PC-3 (cell line): Measurements from ENCODE around the gene CFAP46. TPM values are rescaled to one million over a fixed set of nuclear protein-coding genes. Genes with fewer than 3 reads are reported as not detected.

Experiments used
- ATAC-seq: fragments of 200-7000 bp; cut with Tn5 transposase; 2 replicates; pipeline ENCODE4 v1.9.1; 2020; ENCODE audit warnings: mild to moderate bottlenecking, moderate library complexity
- BruUV-seq: library from RNA; stranded (reverse); fragments of 400-500 nt; replicated peaks from 2 replicates; lab custom pipeline; 2021; lab: Mats Ljungman, UMichigan
- CTCF ChIA-PET: fragments of 300-600 bp; sonication (Branson Sonifier 250); formaldehyde crosslinking; loops from one replicate; lab custom pipeline; 2022; ENCODE audit warnings: antibody characterized with exemption; lab: Charles Lee
- POLR2A ChIA-PET: fragments of 300-600 bp; sonication (Branson Sonifier 250); formaldehyde crosslinking; loops from one replicate; lab custom pipeline; 2022; ENCODE audit warnings: antibody characterized with exemption; ENCODE audit not compliant: unreplicated experiment; lab: Charles Lee
- DNase-seq: peaks from one replicate; pipeline ENCODE4 v3.0.0-alpha.2; 2015
- H2AFZ ChIP-seq: fragments of 300-600 bp; sonication (generic); 2 replicates; pipeline ENCODE4 v1.6.0; 2016; ENCODE audit warnings: antibody characterized with exemption, low read length
- H3F3A ChIP-seq: fragments of 300-600 bp; sonication (generic); one replicate; pipeline ENCODE4 v1.6.0; 2017; ENCODE audit warnings: antibody characterized with exemption, low read length, control low read depth, mild to moderate bottlenecking; ENCODE audit not compliant: unreplicated experiment
- H3K27ac ChIP-seq: fragments of 300-600 bp; sonication (generic); 2 replicates; pipeline ENCODE4 v1.5.1; 2016; ENCODE audit warnings: mild to moderate bottlenecking, low read length
- H3K27me3 ChIP-seq: fragments of 300-600 bp; sonication (generic); 2 replicates; pipeline ENCODE4 v1.6.1; 2016; ENCODE audit warnings: low read length, mixed read lengths
- H3K36me3 ChIP-seq: fragments of 300-600 bp; sonication (generic); 2 replicates; pipeline ENCODE4 v1.6.1; 2016; ENCODE audit warnings: low read depth, mixed run types, low read length, mixed read lengths
- H3K4me1 ChIP-seq: fragments of 300-600 bp; sonication (generic); 2 replicates; pipeline ENCODE4 v1.5.1; 2016; ENCODE audit warnings: low read length; ENCODE audit not compliant: insufficient read depth
- H3K4me2 ChIP-seq: fragments of 300-600 bp; sonication (generic); 2 replicates; pipeline ENCODE4 v1.6.0; 2016; ENCODE audit warnings: low read length
- H3K4me3 ChIP-seq: fragments of 300-600 bp; sonication (generic); 2 replicates; pipeline ENCODE4 v1.5.1; 2016; ENCODE audit warnings: mild to moderate bottlenecking, low read length, mixed read lengths
- H3K79me2 ChIP-seq: fragments of 300-600 bp; sonication (generic); 2 replicates; pipeline ENCODE4 v1.6.1; 2017; ENCODE audit warnings: low read length, mixed read lengths
- H3K9ac ChIP-seq: fragments of 300-600 bp; sonication (generic); 2 replicates; pipeline ENCODE4 v1.6.0; 2016; ENCODE audit warnings: mild to moderate bottlenecking, low read length
- H3K9me2 ChIP-seq: fragments of 300-600 bp; sonication (generic); replicated peaks from 2 replicates; pipeline ENCODE4 v1.6.1; 2016; ENCODE audit warnings: mixed run types, low read length, mixed read lengths
- H3K9me3 ChIP-seq: fragments of 300-600 bp; sonication (generic); 2 replicates; pipeline ENCODE4 v1.6.1; 2016; ENCODE audit warnings: low read length, mixed read lengths
- H4K20me1 ChIP-seq: fragments of 300-600 bp; sonication (generic); 2 replicates; pipeline ENCODE4 v1.6.1; 2016; ENCODE audit warnings: low read length, mixed read lengths
- EZH2 ChIP-seq: fragments of 300-600 bp; sonication (generic); IDR thresholded peaks from one replicate; pipeline ENCODE4 v1.6.1; 2017; ENCODE audit warnings: antibody characterized with exemption, mild to moderate bottlenecking, low read length; ENCODE audit not compliant: unreplicated experiment
- EZH2phosphoT487 ChIP-seq: fragments of 300-600 bp; sonication (generic); IDR thresholded peaks from 2 replicates; pipeline ENCODE4 v1.6.1; 2018; ENCODE audit warnings: mild to moderate bottlenecking, antibody characterized with exemption, low read length, borderline replicate concordance
- intact Hi-C: fragments of 100-400 bp; cut with micrococcal nuclease; formaldehyde crosslinking; loops from 2 replicates; pipeline ENCODE4 v1.9.0; 2023
- total RNA-seq: library from RNA; depleted of rRNA; stranded (reverse); fragments of >200 nt; gene quantifications from 2 replicates; pipeline ENCODE4 v1.2.3, GENCODE V29; 2014
- TF ChIP-seq, protein P1 (sequence below): fragments of 300-600 bp; sonication (generic); conservative IDR thresholded peaks from 2 replicates; pipeline ENCODE4 v1.5.1; 2017; ENCODE audit warnings: antibody characterized with exemption, low read depth, mild to moderate bottlenecking, low read length

The CFAP46 gene
- total RNA-seq, 1 experiment from 2014 or later = 0.04 TPM

DNA sequence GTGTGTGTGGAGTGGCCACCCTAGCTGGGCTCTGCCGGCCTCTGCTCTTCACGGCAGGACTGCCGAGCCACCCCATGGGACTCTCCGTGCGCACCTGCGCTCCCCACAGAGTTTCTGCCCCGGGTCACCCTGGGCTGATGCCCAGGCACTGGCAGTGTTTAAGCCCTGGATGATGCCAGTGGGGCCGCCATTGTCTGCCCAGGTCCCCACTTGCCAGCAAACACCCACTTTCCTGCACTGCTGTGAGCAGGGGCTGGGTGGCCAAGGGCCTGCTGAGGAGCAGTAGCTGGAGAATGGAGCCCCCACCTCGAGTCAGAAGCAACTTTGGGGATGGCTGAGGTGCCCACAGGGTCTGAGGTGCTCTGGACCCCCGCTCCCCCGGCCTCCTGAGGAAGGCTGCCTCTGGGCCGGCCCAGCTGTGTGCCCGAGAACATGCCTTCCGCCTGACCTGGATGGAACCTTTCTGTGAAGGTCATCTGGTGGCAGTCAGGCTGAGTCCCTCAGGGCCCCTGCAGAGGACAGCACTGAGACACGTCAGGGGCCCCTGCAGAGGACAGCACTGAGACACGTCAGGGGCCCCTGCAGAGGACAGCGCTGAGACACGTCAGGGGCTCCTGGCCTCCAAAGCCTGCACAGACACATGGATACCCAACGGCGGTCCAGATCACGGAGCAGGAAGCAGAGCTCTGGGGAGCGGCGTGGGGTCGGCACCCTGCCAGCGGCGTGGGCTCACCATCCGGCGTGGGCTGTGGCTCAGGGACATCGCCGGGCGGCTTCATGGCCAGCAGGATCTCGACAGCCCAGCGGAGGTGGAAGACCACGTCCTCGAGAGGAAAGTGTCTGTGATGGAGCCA is 62.0 kb downstream of the CFAP46 start:
- H3K27me3 ChIP-seq = peaks cover 51% of the 10 kb centered on the region
- H2AFZ ChIP-seq = no peak overlapping the region
- intact Hi-C loops = no loop called here
- no peak for DNase-seq
- no peaks in the 10 kb centered on the region for H3K9me3 ChIP-seq
- no peak overlapping the region for H3K4me3 ChIP-seq
- H3K9ac ChIP-seq = no peak overlapping the region
- H3K9me2 ChIP-seq = no peaks in the 10 kb centered on the region
- no peaks in the 10 kb centered on the region for H3K79me2 ChIP-seq
- H3F3A ChIP-seq = no peaks in the 10 kb centered on the region
- no peaks in the 10 kb centered on the region for H3K36me3 ChIP-seq
- no TSS peak for BruUV-seq
- ATAC-seq = no peak
- TF ChIP-seq EZH2phosphoT487 = no peak
- TF ChIP-seq EZH2 = no peak
- no peak overlapping the region for H3K4me2 ChIP-seq
- no peak overlapping the region for H3K27ac ChIP-seq
- no peaks in the 10 kb centered on the region for H4K20me1 ChIP-seq
- no peaks in the 10 kb centered on the region for H3K4me1 ChIP-seq
- POLR2A ChIA-PET = no interaction called here
- CTCF ChIA-PET = no interaction called here

DNA sequence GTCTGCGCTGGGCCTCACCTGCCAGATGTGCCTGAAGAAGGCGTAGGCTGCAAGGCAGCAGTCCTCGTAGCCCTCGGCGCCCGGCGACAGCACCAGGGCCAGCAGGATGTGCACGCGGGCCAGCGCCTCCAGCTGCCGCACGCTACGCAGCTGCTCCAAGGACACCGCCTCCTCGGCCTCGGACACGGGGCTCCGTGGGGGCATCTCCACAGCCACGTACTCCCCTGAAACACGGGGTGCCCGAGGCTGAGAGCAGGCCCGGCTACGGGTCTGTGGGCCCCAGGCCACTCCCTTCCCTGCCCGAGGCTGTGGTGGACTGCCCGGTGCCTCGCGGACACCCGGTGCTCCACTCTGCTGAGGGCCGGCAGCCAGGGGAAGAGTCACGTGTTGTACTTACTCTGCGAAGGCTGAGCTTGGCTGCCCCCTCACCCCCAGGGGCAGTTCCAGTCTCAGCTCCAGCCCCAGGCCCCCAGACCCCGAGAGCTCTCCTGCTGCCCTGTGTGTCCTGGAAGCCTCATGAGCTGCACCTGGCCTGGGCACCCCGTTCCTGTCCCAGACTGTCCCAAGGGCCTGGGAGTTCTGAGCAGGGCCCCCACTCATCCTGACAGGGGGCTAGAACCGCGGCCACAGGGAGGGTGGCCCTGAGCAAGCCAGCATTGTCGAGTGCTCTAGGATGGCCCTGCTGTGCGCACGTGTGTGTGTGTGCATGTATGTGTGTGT is 62.8 kb downstream of the CFAP46 start:
- intact Hi-C loops = no loop called here
- BruUV-seq = no TSS peak
- H3K27ac ChIP-seq = no peak overlapping the region
- H4K20me1 ChIP-seq = no peaks in the 10 kb centered on the region
- POLR2A ChIA-PET = no interaction called here
- H3K9ac ChIP-seq = no peak overlapping the region
- no peak overlapping the region for H2AFZ ChIP-seq
- no peaks in the 10 kb centered on the region for H3K36me3 ChIP-seq
- CTCF ChIA-PET = no interaction called here
- no peak overlapping the region for H3K4me3 ChIP-seq
- H3K4me2 ChIP-seq = no peak overlapping the region
- no peaks in the 10 kb centered on the region for H3K4me1 ChIP-seq
- ATAC-seq (no peak), DNase-seq (no peak)
- no peaks in the 10 kb centered on the region for H3F3A ChIP-seq
- TF ChIP-seq EZH2phosphoT487 = no peak
- no peak for TF ChIP-seq EZH2
- TF ChIP-seq, protein P1, sequence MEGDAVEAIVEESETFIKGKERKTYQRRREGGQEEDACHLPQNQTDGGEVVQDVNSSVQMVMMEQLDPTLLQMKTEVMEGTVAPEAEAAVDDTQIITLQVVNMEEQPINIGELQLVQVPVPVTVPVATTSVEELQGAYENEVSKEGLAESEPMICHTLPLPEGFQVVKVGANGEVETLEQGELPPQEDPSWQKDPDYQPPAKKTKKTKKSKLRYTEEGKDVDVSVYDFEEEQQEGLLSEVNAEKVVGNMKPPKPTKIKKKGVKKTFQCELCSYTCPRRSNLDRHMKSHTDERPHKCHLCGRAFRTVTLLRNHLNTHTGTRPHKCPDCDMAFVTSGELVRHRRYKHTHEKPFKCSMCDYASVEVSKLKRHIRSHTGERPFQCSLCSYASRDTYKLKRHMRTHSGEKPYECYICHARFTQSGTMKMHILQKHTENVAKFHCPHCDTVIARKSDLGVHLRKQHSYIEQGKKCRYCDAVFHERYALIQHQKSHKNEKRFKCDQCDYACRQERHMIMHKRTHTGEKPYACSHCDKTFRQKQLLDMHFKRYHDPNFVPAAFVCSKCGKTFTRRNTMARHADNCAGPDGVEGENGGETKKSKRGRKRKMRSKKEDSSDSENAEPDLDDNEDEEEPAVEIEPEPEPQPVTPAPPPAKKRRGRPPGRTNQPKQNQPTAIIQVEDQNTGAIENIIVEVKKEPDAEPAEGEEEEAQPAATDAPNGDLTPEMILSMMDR = no peak
- H3K79me2 ChIP-seq = no peaks in the 10 kb centered on the region
- H3K9me3 ChIP-seq = no peaks in the 10 kb centered on the region
- H3K9me2 ChIP-seq = no peaks in the 10 kb centered on the region
- H3K27me3 ChIP-seq = peaks cover 59% of the 10 kb centered on the region

DNA sequence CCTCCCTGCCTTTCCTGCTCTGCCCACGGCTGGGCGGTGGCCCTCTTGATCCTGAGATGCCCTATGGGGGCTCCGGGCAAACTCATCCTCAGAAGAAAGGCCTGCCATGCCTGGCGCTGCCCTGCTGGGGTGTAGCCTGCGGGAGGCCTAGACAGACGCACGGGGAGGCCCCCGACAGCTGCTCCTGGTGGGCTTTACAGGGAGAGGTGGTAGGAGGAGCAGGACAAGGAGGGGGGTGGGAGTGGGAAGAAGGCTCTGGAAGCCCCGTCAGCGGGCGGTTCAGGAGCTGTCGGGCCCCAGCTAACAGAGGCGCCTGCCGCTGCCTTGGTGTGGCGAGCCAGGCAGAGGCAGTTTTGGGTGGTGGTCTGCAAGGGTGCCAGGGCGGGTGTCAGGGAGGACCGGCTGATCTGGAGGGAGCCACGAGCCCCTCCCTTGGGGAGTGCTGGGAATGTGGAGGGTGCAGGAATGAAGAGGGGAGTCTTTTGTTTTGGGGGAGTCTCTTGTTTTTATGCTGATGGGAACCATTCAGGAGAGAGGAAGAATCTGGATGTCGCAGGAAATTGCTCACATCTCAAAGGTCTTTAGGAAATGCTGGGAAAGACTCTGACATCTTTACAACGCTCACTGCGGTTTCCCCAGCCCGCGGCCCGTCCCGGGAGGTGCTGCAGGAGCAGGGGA is 63.5 kb downstream of the CFAP46 start:
- Histone ChIP-seq H3K79me2 (no peaks in the 10 kb centered on the region), H2AFZ (no peak overlapping the region), H3K9ac (no peak overlapping the region), H3K36me3 (no peaks in the 10 kb centered on the region), H3F3A (no peaks in the 10 kb centered on the region), H3K27ac (no peak overlapping the region), H3K9me3 (no peaks in the 10 kb centered on the region), H3K4me3 (no peak overlapping the region), H3K4me1 (no peaks in the 10 kb centered on the region), H3K9me2 (no peaks in the 10 kb centered on the region), H3K4me2 (no peak overlapping the region), H4K20me1 (no peaks in the 10 kb centered on the region), H3K27me3 (peaks cover 61% of the 10 kb centered on the region)
- no peak for ATAC-seq
- intact Hi-C loops = no loop called here
- ChIA-PET CTCF (no interaction called here), POLR2A (no interaction called here)
- TF ChIP-seq EZH2 (no peak), EZH2phosphoT487 (no peak)
- TF ChIP-seq, protein P1 = no peak
- no TSS peak for BruUV-seq
- no peak for DNase-seq
